Stimulated activated CD4-positive, alpha-beta T cell treated with anti-CD3 and anti-CD28 coated beads, Interleukin-12 subunit alpha, Interleukin-12 subunit beta, amount 100 ng/mL, for 48 hours (primary cell): Measurements from ENCODE around the gene REG4.
"Not testable (repeated sequence)": the region's sequence is repeated elsewhere in the genome, so short reads cannot be mapped to it uniquely, and the experiment has no call there.

Experiments used
- DNase-seq, 3 donors: peaks; one replicate each; pipeline ENCODE4 v3.0.0-alpha.2; 2020; ENCODE audit warnings: low read depth in 2 of 3, low spot score in 1 of 3

REG4 gene

DNA sequence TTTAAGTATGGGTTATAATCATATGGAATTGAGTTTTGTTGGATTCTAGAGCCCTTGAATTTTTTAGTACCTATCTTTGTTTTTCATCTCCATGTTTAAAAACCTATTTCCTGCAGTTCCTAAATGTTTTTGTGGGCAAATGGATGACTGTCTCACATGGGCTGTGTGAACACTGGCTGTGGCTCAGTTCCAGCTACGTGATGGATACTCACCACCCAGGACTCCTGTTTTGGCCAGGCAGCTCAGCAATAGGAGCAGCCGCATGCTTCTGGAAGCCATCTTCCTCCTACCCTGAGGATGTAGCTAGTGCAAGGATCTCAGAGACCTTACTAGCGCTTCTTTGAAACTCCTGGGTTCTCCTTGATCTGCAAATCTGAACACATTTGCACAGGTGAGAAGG, 2.8 kb downstream of the REG4 start:
- no peak for DNase-seq

DNA sequence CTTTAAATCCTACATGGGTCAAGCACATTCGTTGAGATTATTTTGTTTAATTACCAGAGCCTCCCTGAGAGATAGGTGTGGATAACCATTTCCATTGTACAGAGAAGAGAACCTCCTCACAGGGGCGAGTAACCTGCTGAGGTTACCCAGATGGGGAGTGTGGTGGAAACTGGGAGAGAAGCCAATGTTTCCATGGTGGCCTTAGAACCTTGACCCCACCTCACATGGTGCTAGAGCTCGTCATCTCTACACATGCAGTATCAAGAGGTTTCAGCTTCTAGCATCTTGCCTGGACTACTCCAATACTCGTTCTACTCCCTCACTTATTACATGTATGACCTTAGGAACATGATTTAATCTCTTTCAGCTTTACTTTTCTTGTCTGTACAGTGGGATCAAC, 4.8 kb downstream of the REG4 start:
- no peak for DNase-seq

DNA sequence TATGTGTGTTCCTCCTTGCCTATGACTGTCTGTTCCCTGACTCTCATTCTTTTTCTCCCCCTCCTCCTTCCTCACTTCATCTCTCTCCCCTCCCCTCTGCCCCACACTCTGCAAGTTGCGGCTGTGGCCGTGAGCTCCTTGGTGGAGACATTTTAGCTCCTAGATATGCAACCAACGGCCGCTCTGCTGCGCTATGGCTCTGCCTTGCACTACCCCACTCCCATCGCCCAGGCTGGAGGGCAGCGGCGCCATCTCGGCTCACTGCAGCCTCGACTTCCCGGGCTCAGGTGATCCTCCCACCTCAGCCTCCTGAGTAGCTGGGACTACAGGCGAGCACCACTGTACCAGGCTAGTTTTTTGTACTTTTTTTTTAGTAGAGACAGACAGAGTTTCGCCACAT, 5.5 kb downstream of the REG4 start:
- no peak for DNase-seq

GRCh38 chr1:119805247-119805646, 6.0 kb downstream of the REG4 start:
- DNase-seq = no peak

DNA sequence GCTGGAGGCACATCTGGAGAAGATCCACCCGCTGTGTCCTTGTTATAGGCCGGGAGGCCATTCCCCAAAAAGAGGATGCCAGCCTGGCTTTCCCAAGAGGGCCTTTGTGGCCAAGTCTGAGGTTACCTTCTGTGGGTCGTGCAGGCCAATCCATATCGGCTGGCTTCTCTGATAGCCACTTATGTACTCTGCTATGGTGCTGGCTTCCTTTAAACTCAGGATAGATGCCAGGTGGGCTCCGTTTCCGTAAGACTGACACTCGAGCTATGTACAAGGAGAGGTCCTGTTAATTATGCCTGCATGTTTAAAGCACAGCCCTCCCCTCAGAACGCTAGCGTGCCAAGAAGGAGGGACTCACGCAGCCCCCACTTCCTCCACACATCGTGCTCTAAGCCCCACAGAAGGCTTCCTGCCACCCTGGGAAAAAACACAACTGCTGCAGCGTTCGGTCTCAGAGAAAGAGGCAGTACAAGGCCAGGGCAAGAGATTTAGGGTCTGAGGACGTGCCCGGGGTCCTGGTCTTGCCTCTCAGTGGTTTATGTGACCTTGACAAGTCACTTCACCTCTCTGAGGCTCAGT, 11.6 kb downstream of the REG4 start:
- DNase-seq = no peak

DNA sequence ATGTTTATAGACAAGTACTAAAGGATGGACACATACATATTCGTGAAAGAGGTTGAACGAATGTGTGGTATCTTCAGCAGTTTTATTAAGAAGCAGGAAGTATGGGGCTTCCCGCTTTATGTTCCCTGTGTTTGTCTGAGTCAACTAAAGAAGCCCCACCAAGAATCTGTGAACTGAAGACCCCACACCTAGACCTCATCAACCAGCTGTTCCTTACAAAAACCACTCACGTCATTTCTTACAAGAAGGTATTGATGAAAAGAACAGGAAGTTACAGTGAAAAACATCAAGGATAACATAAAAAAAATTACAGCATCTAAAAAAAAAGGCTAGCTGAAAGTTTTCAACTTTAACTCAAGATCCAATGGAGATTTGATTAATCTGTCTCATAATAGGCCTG, 12.3 kb downstream of the REG4 start:
- no peak for DNase-seq

- no peak for DNase-seq
These were observed 13.7 kb downstream of the REG4 start for GRCh38 chr1:119797606-119798005.

GRCh38 chr1:119797162-119797561, 14.1 kb downstream of the REG4 start:
- no peak for DNase-seq

GRCh38 chr1:119795261-119796200, 15.7 kb downstream of the REG4 start:
- no peak for DNase-seq

DNA sequence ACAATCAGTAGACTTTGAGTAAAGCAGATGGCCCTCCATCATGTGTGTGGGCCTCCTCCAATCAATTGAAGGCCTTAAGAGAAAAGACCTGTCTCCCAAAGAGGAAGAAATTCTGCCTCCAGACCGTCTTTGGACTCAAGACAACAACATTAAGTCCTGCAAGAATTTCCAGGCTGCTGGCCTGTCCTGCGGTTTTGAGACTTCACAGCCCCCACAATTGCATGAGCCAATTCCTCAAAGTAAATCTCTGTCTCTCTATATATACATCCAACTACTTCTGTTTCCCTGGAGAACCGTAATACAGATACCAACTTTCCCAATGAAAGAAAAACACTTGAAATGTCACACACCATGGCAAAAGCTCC, 16.4 kb downstream of the REG4 start:
- no peak for DNase-seq

GRCh38 chr1:119794230-119794875, 16.9 kb downstream of the REG4 start:
- no peak for DNase-seq

- DNase-seq = no peak
These were observed 19.9 kb downstream of the REG4 start for GRCh38 chr1:119791377-119791776.

GRCh38 chr1:119790451-119791198, 20.6 kb downstream of the REG4 start:
- DNase-seq = no peak

DNA sequence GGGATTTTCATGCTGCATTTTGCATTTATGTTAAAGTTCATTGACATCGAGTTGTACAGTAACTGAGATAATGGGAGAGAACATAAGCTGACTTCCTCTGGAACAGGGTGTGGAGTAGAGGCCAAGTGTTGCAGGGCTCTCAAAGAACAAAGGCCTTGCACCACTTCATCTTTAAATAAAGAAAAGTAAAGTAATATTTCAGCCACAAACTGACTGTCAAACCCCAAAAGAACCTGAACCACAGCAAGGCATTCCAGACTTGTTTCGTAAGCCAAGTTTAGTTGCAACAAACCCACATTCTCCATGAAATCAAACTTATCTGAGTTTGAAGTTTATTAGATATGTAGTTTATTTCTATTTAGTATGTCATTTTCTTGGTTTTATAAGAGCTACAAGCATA, 23.5 kb downstream of the REG4 start:
- no peak for DNase-seq

- not testable (repeated sequence) for DNase-seq
These were observed 24.7 kb downstream of the REG4 start for GRCh38 chr1:119786473-119787050.

DNA sequence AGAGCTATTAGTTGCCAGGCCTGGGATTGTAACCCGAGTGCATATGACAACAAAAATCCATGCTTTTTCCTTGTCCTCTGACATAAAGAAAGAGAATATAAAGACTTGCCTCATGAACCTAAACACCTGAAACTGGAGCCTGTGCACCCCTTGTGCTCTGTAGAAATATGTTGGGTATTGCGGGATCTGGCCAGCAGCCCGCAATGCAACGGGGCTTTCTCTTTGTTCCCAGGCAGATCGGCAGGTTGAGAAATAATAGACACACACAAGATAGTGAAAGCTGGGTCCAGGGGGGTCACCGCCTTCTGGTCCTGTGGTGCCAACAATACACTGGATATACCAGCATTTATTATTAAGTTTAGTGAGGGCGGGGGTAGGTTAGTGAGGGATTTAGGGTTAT, 25.2 kb downstream of the REG4 start:
- DNase-seq = not testable (repeated sequence)

- no peak for DNase-seq
These were observed 27.0 kb downstream of the REG4 start for GRCh38 chr1:119784191-119784781.

GRCh38 chr1:119783354-119784185, 27.7 kb downstream of the REG4 start:
- DNase-seq = no peak

DNA sequence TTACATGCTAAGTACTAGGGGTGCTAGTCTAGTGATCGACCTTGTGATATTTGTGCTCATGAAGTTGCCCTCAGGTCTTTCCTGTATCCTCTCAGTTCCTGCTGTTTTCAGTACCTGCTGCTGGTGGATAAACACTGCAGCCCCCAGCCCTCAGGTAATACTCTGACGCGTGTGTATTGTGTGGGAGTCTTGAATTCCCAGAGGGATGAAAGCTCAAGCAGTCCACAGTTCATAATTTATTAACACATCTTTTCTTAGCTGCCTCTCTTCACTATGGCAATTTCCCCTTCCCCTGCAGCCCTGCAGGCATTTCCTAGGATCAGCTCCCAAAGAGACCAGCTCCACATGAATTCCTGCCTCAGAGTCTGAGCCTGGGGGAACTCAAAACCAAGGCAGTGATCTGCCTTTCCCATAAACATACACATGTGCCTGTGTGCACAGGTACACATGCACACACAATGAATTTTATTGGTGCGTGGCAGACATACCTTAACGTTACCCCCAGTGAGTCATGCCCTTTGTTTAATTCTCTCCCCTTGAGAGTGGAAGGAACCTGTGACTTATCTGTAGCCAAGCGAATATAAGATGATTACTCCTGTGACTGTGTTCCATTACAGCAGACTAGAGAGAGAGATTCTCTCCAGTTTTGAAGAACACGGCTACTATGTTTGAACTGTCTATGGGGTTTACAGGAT, 28.5 kb downstream of the REG4 start:
- DNase-seq = no peak
